Transverse colon (tissue), 4 donors: ENCODE data around the gene WDR91.

Experiments used
- EP300 ChIP-seq: sonication (generic); formaldehyde crosslinking; IDR thresholded peaks from one replicate; pipeline ENCODE4 v1.6.1; 2017; ENCODE audit warnings: antibody characterized with exemption, low read depth
- POLR2AphosphoS5 ChIP-seq, 3 donors: sonication (generic); formaldehyde crosslinking; IDR thresholded peaks; one replicate each; pipeline ENCODE4 v1.6.1; 2016; ENCODE audit warnings: antibody characterized with exemption in 3 of 3
- TF ChIP-seq, protein P1 (sequence below), 5 experiments: fragments of 200-600 bp in 3 of 5; fragments of 450-650 bp in 2 of 5; sonication (generic) in 3 of 5; IDR thresholded peaks; 1 replicate in 2 of 5; 2 replicates in 3 of 5; pipeline ENCODE4 v1.5.1; 2016 to 2017; ENCODE audit warnings: antibody characterized with exemption in 5 of 5, inconsistent platforms in 3 of 5, mild to moderate bottlenecking in 2 of 5, moderate library complexity in 1 of 5

DNA sequence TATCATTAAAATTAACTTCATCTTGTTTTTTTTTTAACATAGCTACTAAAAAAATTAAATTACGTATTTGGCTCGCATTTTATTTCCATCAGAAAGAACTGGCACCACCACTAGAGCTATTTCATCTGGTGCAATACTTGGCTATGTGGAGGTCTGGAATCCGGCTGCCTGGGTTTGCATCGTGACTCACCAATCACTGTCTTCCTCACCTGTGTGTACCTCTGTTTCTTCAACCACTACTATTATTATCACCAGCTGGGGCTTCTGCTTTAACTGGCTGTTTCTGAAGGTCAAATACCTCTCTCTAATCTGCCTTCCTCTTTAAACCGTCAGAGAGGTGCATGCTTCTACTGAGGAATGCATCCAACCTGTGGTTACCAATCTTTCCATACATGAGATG lies 6.5 kb downstream of the WDR91 start:
- TF ChIP-seq, protein P1, sequence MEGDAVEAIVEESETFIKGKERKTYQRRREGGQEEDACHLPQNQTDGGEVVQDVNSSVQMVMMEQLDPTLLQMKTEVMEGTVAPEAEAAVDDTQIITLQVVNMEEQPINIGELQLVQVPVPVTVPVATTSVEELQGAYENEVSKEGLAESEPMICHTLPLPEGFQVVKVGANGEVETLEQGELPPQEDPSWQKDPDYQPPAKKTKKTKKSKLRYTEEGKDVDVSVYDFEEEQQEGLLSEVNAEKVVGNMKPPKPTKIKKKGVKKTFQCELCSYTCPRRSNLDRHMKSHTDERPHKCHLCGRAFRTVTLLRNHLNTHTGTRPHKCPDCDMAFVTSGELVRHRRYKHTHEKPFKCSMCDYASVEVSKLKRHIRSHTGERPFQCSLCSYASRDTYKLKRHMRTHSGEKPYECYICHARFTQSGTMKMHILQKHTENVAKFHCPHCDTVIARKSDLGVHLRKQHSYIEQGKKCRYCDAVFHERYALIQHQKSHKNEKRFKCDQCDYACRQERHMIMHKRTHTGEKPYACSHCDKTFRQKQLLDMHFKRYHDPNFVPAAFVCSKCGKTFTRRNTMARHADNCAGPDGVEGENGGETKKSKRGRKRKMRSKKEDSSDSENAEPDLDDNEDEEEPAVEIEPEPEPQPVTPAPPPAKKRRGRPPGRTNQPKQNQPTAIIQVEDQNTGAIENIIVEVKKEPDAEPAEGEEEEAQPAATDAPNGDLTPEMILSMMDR (IDR thresholded peaks at IDR 0.05), result no peak
- TF ChIP-seq POLR2AphosphoS5 (IDR thresholded peaks at IDR 0.05), result no peak
- no peak for TF ChIP-seq EP300
